Pancreas (tissue), 10 donors: ENCODE data around the gene KIAA0513. TPM values are rescaled to one million over a fixed set of nuclear protein-coding genes. Genes with fewer than 3 reads are reported as not detected.

Experiments used
- ATAC-seq, 4 donors: fragments of 200-7000 bp; cut with Tn5 transposase; one replicate each; pipeline versions ENCODE4 v1.8.0 to v1.9.1; 2020; ENCODE audit warnings: mild to moderate bottlenecking in 4 of 4, moderate library complexity in 4 of 4
- DNase-seq, 6 donors: peaks; one replicate each; pipeline ENCODE4 v3.0.0-alpha.2; 2020
- FAIRE-seq: peaks from 2 replicates; lab custom pipeline; 2012; peaks lifted over from hg19 to GRCh38; lab: Jason Lieb, UNC
- H3K27ac ChIP-seq, 4 donors: fragments of 200-600 bp; sonication (generic); 1 replicate in 3 of 4; 2 replicates in 1 of 4; pipeline versions ENCODE4 v1.5.0 to v1.8.0; 2020
- H3K27me3 ChIP-seq, 4 donors: fragments of 200-600 bp; one replicate each; pipeline ENCODE4 v1.8.0; 2021
- H3K36me3 ChIP-seq, 3 donors: fragments of 200-600 bp; sonication (generic) in 1 of 3; one replicate each; pipeline versions ENCODE4 v1.5.0 to v1.8.0; 2020 to 2021
- H3K4me1 ChIP-seq, 3 donors: fragments of 200-600 bp; one replicate each; pipeline ENCODE4 v1.8.0; 2021
- H3K4me3 ChIP-seq, 4 donors: fragments of 200-600 bp; sonication (generic) in 2 of 4; one replicate each; pipeline versions ENCODE4 v1.5.0 to v1.8.0; 2020 to 2021
- H3K9me3 ChIP-seq, 4 donors: fragments of 200-600 bp; one replicate each; pipeline ENCODE4 v1.8.0; 2021
- CTCF ChIP-seq, 4 donors: fragments of 200-600 bp; sonication (generic) in 3 of 4; IDR thresholded peaks; one replicate each; pipeline versions ENCODE4 v1.5.0 to v1.8.0; 2021; ENCODE audit warnings: antibody characterized with exemption in 4 of 4
- WGBS, 2 donors: extraction: QIAGEN DNeasy Blood & Tissue Kit; methylation state at CpG; one replicate each; pipeline ENCODE4 v1.1.7; 2013; 5-methylcytosine and 5-hydroxymethylcytosine counted together
- intact Hi-C, 3 donors: fragments of 100-400 bp; cut with DNase I; formaldehyde crosslinking; loops; one replicate each; pipeline versions ENCODE4 v1.11.1 to v1.14.2; 2022
- polyA plus RNA-seq, 2 donors: library from polyadenylated mRNA; stranded (reverse); fragments of 200-250 nt; gene quantifications; one replicate each; pipeline ENCODE4 v1.2.3, GENCODE V29; 2013
- total RNA-seq, 6 donors: library from RNA; stranded (reverse); fragmentation: NEBNext Ultra II Directional in 4 of 6; extraction: Animal tissue kit (Norgen Biotek cat#: 25700) in 4 of 6; gene quantifications; one replicate each; pipeline versions ENCODE4 v1.2.1 to v1.2.4, GENCODE V29; 2021 to 2023
- donor health status: healthy with polysubstance abuse.
- donor health status: DM: no; HTN: no; CAD: no; lungs with moderate emphysema.
- donor health status: DM: no; HTN: no; CAD: no.
- donor health status: control.
- donor health status: control.
- donor health status: Bipolar disorder and iron deficiency.
- donor health status: DM: yes; HTN: yes; CAD: no.
- donor health status: DM: no; HTN: no; CAD: no.
- donor health status: DM: no; HTN: no; CAD: no.
- donor health status: DM: yes; HTN: yes; CAD: no.

Gene KIAA0513
- total and polyA plus RNA-seq, 8 donors: 3.5 to 22.1 (median 16.2) TPM

DNA sequence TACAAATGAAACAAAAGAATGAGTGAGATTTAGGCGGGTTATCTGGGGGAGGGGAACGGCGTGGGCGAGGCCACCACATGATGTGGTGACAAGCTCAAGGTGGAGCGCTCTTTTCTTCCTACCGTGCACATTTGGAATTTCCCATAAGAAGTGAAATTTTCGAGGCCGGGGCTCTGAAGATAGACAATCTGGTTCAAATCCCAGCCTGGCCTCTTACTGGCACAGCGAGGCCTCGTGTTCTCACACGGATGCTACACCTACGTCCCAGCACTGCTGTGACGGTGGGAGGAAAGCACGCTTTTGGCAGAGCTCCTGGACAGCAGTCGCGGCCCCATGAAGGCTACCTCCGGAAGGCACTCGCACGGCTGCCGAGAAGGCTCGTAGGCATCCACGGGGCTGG lies 41.5 kb upstream of the KIAA0513 start:
- 93% methylated on average over 22 of the region's 22 CpGs for WGBS, 2 donors
- no peak overlapping the region for H3K4me3 ChIP-seq
- H3K36me3 ChIP-seq: peaks cover 10 to 46% (median 15%) of the 10 kb centered on the region in 3 donors
- DNase-seq: peak in 1 of 6 donors; percentile 52
- FAIRE-seq: no peak
- peaks cover 0 to 10% (median 0%) of the 10 kb centered on the region in 3 donors for H3K4me1 ChIP-seq
- H3K9me3 ChIP-seq: no peaks in the 10 kb centered on the region
- intact Hi-C loops: loop anchor here in 1 of 3 donors (10.0 kb wide), 1 partner anchor 99 kb away; no protein-coding TSS in a partner anchor
- TF ChIP-seq CTCF (IDR thresholded peaks at IDR 0.05): no peak
- no peaks in the 10 kb centered on the region for H3K27me3 ChIP-seq
- ATAC-seq: no peak
- H3K27ac ChIP-seq: no peak overlapping the region

GRCh38 chr16:84986879-84987278 lies 40.7 kb upstream of the KIAA0513 start:
- DNase-seq: peak in 1 of 6 donors; percentile 15
- no peak overlapping the region for H3K27ac ChIP-seq
- ATAC-seq: no peak
- no peaks in the 10 kb centered on the region for H3K9me3 ChIP-seq
- H3K27me3 ChIP-seq: no peaks in the 10 kb centered on the region
- WGBS, 2 donors: 100% methylated on average over 1 of the region's 1 CpG
- peaks cover 6 to 40% (median 15%) of the 10 kb centered on the region in 3 donors for H3K36me3 ChIP-seq
- H3K4me3 ChIP-seq: no peak overlapping the region
- FAIRE-seq: no peak
- peaks cover 0 to 10% (median 0%) of the 10 kb centered on the region in 3 donors for H3K4me1 ChIP-seq
- TF ChIP-seq CTCF (IDR thresholded peaks at IDR 0.05): no peak
- intact Hi-C loops: loop anchor here in 1 of 3 donors (10.0 kb wide), 1 partner anchor 98 kb away; no protein-coding TSS in a partner anchor

GRCh38 chr16:84988328-84989080 lies 39.1 kb upstream of the KIAA0513 start:
- Histone ChIP-seq H3K4me3 (no peak overlapping the region), H3K27ac (no peak overlapping the region), H3K36me3 (peaks cover 6 to 41% (median 15%) of the 10 kb centered on the region in 3 donors), H3K9me3 (no peaks in the 10 kb centered on the region), H3K27me3 (no peaks in the 10 kb centered on the region), H3K4me1 (no peaks in the 10 kb centered on the region)
- ATAC-seq: no peak
- 87 to 88% methylated on average over 16 of the region's 16 CpGs for whole genome bisulfite sequencing, 2 donors
- no peak for FAIRE-seq
- intact Hi-C loops: loop anchor here in 1 of 3 donors (10.0 kb wide), 1 partner anchor 96 kb away; no protein-coding TSS in a partner anchor
- peak in 1 of 6 donors; percentile 27 for DNase-seq
- TF ChIP-seq CTCF (IDR thresholded peaks at IDR 0.05): no peak

GRCh38 chr16:84989749-84990620 lies 37.6 kb upstream of the KIAA0513 start:
- no peak for ATAC-seq
- H3K4me1 ChIP-seq: peaks cover 0 to 13% (median 8%) of the 10 kb centered on the region in 3 donors
- 90% methylated on average over 27 of the region's 27 CpGs for WGBS, 2 donors
- TF ChIP-seq CTCF (IDR thresholded peaks at IDR 0.05): no peak
- H3K27me3 ChIP-seq: no peaks in the 10 kb centered on the region
- H3K9me3 ChIP-seq: no peaks in the 10 kb centered on the region
- DNase-seq: peak in 1 of 6 donors; percentile 36
- H3K27ac ChIP-seq: no peak overlapping the region
- H3K36me3 ChIP-seq: peaks cover 6 to 51% (median 15%) of the 10 kb centered on the region in 3 donors
- no peak for FAIRE-seq
- H3K4me3 ChIP-seq: no peak overlapping the region
- intact Hi-C loops: loop anchor here in 1 of 3 donors (10.0 kb wide), 1 partner anchor 95 kb away; no protein-coding TSS in a partner anchor
